ENCODE measurements around the gene UCKL1.

The UCKL1 gene

GRCh38 chr20:63955827-63956663 lies at the start of gene UCKL1:
UCKL1 (minus strand) TSS chr20:63956416; CDS start chr20:63956372, 44 bp downstream.
- no peak for TF ChIP-seq CTCF (IDR thresholded peaks at IDR 0.05; ENCODE audit: insufficient read depth, missing control alignments)
- FAIRE-seq, result no peak
- peak; percentile 94 for DNase-seq (ENCODE audit: insufficient read length, low spot score)

GRCh38 chr20:64005394-64005793 lies 49.2 kb upstream of the UCKL1 start:
- TF ChIP-seq CTCF (IDR thresholded peaks at IDR 0.05; ENCODE audit: insufficient read depth, missing control alignments), result no peak
- FAIRE-seq (no peak), DNase-seq (ENCODE audit: insufficient read length, low spot score) (no peak)

GRCh38 chr20:64003960-64004725 lies 47.9 kb upstream of the UCKL1 start:
- FAIRE-seq, result no peak
- no peak for TF ChIP-seq CTCF (IDR thresholded peaks at IDR 0.05; ENCODE audit: insufficient read depth, missing control alignments)
- DNase-seq (ENCODE audit: insufficient read length, low spot score), result no peak

GRCh38 chr20:64001607-64002011 lies 45.4 kb upstream of the UCKL1 start:
- DNase-seq (ENCODE audit: insufficient read length, low spot score), result no peak

GRCh38 chr20:64000906-64001305 lies 44.7 kb upstream of the UCKL1 start:
- no peak for TF ChIP-seq CTCF (IDR thresholded peaks at IDR 0.05; ENCODE audit: insufficient read depth, missing control alignments)
- DNase-seq (ENCODE audit: insufficient read length, low spot score) (no peak), FAIRE-seq (no peak)

More at GRCh38 chr20:64001607-64002011, 45.4 kb upstream of the UCKL1 start:
- no peak for TF ChIP-seq CTCF (IDR thresholded peaks at IDR 0.05; ENCODE audit: insufficient read depth, missing control alignments)
- FAIRE-seq, result no peak

- TF ChIP-seq CTCF (IDR thresholded peaks at IDR 0.05; ENCODE audit: insufficient read depth, missing control alignments), result no peak
- FAIRE-seq (no peak), DNase-seq (ENCODE audit: insufficient read length, low spot score) (no peak)
Observed at GRCh38 chr20:63982937-63983336, 26.7 kb upstream of the UCKL1 start.
